ENCODE results near the gene CNKSR3.

The CNKSR3 gene

DNA sequence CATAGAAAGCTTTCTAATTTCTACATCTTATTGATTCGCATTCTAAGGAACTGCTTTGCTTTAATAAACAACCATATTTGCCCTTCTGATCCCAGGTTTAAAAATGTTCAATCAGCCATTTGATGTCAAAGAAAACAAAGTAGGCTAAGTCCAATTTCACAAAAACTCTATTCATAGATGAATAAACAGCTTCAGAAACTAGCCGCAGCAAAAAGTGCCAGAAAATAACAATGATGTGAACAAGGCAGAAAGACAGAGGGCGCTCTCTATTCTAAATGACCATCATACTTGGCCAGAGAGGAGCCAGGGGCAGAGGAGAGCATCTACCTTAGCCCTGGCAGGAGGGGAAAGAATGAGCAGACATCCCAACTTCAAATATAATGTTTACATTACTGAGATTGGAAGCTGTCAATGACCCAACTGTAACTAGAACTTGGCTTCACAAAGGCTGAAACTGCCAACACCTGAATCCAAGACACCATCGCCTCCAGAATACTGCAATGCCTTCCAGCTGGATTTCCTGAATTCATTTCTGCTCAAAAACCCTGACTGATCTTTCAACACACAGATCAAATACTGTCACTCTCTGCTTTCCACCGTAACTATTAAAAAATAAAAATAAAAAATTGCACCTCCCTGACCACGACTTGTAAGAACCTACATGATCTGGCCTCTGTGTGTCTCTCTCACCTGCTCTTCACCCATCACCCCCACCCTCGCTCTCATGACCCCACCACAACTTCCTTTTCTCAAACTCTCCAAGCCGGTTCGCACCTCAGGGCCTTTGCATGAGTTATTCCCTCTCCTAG is 9.5 kb downstream of the CNKSR3 start:
- no peak for DNase-seq

DNA sequence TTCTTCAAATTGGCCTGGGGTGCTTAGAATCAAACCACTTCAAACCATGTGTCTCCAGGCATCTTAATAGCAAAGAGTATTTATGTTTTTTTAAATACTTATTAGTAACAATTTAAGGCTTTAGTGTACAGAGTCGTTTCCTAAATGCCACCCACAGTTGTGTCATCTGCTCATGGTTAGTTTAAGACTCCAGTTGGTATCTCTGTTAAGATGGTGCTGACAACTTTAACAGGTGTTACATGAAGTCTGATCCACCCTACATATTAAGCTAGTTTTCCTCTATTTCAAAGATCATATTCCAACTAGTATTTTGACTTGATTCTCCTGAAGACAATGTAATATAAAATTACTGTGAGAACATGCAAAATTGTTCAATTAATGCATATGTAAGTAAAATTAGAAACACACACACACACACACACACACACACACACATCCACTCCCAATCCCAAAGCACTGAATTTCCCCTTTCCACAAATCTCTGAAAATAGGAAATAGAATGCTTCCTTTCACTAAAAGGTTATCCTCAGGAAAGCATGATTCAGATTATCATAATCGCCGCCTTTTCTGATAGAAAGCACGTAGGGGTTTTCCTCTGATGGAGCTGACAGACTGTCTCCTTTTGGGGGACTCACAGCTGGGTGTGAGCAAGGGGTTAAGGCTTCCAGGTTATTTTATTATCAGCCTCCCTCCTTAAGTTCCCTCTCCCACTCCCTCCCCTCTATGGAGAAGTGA is 10.5 kb downstream of the CNKSR3 start:
- no peak for DNase-seq

DNA sequence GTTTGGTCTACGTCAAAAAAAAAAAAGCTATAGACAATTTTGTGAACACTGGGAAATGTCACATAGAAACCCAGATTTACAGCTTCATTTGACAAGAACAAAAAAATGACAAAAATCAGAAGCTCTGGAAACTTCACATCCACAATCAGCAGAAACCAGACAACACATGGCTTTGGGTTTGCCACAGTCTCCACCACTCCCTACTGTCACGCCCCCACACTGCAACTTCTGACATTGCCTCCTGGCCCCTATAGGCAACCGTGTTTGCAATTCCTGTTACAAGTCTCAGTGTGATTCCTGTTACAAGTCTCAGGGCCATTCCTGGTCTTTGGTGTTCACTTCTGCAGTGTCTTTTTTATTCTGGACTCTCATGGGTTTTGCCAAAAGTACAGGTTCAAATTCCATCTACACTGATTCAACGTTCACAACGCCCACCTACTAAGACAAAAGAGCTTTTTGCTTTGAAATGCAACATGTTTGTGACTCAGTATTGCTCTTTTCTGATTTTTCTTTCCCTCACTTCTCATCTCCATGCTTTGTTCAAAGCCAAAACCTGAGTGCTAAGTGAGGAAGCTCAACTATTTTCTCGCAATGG is 12.0 kb downstream of the CNKSR3 start:
- DNase-seq, result no peak

DNA sequence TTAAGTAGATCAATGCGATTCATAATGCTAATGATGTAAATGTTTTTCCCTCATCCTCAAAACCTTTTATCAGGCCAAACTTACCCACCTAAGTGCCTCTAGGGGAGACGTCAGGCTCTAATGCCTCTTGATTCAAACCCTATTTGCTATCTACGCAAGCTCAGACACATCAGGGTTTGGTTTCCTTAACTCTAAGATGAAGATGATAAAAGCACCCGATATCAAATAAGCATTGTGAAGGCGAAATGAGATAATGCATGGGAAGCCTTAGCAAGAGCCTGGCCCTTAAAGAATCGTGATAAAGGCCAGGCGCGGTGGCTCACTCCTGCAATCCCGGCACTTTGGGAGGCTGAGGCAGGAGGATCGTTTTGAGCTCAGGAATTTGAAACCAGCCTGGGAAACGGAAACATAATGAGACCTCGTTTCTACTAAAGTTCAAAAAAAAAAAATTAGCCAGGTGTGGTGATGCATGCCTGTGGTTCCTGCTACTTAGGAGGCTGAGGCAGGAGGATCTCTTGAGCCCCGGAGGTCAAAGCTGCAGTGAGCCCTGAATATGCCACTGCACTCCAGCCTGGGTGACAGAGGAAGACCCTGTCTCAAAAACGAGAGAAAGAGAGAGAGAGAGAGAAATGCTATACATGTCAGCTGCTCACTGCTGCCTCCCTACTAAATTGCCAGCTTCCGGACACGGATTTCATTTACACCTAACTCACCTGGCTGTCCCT is 13.5 kb downstream of the CNKSR3 start:
- no peak for DNase-seq

DNA sequence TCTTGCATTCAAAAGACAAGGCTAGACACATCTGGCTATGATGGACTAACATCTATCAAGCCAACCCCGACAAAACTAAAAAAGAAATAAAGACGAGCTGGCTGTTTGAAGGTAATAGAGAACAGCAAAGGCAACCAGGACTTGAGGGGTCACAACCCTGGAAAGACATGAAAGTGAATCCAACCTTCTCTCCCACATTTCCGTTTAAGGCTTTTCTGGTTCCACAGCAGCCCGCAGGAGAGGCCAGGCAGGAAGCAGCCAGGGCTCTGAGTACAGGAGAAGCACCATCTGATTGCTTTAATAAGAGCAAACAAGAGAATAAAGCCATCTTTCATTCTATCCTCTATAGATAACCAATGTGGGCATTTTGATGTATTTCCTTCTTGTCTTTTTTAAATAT is 14.3 kb downstream of the CNKSR3 start:
- no peak for DNase-seq

DNA sequence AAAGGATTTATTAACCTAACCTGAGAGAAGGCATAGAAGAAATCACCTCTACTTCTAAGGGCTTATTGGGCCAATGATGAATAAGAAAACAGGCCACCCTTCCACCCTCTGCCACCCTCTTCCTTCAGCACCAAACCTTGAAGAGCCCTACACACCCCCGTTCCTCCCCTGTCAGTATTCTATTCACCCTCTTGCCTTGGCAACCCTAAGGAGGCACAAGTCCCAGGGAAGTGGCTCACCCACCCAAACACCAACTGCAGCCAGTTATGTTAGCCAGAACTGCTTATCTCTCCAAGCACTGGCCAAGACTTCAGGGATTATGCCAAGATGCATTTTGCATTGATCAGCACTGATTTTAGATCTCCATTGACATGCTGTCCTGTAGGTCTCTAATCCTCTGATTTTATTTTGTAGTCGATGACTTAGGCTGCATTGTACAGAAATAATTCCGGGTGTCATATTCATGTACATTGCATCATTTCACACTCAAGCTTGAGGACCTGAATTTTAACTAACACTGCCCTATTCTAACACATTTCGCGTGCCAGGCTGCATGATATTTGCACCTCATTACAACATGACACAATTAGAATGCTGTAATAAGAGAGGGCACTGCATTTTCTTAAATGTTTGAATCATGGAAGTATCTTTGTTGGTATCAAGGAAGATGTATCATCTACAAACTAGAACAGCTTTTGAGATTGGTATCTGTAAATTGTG is 15.7 kb downstream of the CNKSR3 start:
- no peak for DNase-seq

DNA sequence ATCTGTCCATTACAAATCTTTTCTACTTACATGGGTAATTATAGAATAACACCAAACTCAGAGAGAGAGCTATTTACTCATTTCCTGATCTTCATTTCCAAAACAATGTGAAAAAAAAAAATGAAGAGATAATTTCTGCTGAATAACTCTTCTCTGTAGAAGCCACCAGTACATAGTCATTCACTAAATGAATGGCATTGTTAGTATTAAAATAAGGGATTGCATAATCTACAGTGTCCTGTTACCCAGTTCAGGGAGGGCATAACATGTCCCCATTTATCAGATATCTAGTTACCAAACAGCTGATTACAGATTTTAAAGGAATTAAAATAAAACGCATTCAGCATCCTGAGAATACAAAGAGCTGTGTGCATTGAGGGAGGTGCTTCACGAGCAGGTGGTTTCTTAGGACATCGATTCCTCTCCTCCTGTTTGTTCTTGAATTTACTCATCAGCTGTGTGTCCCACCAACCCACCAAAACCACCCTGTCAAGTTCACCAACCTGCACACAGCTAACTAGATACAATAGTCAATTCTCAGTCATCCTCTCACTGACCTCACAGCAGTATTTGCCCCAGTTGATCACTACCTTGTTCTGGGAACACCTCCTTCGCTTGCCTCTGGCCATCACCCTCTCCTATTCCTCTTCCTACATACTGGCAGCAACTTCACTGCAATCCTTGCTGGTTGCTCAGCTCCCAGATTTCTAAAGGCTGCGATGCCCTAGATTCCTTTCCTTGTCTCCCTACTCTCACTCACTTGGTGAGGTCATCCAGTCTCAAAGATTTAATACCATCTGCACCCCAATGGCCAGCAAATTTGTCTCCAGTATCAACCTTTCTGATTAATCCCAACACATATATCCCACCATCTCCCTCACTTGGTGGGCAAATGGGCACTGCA is 18.7 kb downstream of the CNKSR3 start:
- no peak for DNase-seq

DNA sequence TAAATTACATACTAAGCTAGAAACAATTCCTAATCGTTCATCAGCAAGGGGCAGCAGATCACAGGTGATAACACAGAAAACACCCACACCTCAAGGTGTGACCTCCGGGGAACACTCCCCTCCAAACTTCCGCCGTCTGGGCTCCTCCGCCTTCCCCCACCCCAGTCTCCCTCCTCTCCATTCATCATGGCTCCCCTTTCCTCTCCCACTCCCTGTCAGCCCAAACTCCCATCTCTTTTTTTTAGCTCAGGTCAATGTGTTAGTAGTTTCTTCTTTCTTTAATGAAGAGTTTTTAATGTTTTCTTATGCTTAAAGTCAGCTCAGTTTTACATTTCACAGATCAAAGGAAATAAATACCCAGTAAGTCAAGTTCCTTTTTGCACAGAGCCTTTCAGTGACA is 20.7 kb downstream of the CNKSR3 start:
- DNase-seq, result no peak

DNA sequence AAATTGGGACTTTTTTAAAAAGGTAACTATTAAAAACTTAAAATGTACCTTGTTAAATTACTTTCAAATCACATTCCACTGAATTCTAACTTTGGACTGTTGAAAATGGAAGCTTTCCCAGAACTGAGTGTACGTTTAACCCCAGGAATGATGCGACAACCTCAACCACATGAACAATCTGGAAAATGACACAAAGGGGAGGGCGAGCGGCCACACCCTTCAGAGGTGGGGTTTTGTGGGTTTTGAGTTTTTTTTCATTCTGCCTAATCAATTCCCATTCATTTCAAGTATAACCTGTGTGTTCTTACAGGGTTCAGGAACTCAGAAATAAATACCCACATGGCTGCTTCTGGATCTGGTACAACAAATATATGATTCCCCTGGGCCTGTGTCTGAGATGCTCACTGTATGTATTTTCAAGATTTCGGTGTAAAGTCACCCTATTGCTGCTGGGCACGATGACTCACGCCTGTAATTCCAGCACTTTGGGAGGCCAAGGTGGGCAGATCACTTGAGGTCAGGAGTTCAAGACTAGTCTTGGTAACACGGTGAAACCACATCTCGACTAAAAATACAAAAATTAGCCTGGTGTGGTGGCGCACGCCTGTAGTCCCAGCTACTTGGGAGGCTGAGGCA is 21.6 kb downstream of the CNKSR3 start:
- DNase-seq, result no peak

DNA sequence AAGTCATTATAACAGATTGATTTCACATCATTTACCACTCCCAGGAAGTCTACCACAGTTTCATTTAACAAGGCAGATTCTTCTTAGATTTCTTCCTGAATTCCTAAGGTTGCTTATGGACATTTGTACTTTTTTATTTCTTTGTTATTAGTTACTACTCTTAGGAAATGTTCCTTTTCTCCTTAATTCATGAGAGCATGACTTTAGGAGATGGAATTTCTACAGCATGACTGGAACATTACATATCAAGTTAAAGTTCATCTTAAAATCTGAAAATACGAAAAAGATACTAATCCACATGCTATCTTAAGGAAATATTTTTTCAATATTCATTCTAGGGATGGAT is 22.3 kb downstream of the CNKSR3 start:
- DNase-seq, result no peak

DNA sequence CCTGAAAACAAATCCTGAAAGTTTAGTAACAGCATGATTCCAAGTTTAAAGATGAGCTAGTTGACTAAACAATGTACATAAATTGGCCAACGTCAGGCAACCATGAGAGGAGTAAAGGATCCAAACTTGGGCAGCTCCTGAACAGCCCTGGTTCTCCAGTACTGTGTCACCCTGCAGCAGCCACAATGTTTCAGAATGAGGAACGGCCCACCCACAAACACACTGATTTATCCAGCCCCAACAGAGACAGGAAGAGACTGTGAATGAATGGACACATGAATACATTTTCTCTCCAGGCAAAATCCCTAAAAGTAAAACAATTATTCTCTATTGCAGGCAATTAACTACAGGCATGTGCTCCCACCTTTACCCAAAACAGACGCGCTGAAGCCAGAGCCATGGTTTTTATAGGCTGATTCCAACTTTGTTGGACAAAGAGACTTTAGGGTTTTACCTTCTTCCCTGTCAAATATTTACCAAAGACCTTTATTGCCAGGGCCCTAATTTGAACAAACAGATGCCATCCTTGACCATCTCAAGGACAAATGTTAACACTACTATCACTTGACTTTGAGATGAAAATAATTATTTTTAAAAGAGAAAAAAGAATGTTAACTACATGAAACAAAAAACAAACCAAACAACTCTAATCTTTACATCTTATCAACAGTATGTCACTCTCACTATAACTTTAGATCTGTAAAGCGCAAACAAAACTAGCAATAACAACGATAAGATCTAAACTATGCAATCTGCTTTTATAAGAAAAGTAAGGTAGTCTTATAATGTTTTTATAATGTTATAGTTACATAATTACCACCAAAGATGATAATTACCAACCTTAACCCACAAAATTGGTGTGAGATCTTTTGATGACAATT is 22.9 kb downstream of the CNKSR3 start:
- DNase-seq, result no peak

DNA sequence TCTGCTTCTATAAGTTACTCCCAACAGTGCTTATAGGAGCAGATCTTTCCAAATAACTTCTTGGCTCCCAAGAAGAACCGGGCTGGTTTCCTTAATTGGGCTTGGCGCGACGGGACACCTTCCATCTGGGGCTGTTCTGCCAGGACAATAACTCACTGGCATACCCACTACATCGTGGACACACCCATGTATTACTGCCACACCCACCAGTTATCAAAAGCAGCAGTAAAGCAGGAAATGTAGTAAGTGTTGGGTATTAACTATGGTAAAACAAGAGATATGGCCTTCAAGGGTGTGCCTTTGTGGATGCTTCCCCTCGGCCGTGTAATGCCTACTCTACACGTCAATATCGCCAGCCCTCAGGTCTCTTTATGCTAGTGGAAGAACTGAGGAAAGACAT is 24.7 kb downstream of the CNKSR3 start:
- no peak for DNase-seq

DNA sequence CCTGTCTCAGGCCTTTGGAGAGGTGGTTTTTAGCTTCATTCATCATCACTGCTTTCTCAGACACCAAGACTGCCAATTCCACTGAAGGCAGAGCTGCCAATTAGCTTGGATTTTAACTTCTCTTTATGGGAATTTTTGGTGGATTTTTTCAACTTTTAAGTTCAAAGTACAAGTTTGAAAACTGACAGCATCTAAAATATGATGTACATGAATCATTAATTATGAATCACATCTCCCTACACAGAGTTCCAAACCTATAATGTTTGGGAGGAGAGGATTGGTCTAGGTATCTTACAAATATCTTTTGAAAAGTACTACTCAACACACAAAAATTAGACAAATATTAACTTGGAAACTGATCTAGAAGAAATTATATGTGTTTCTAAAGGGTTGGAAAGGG is 25.5 kb downstream of the CNKSR3 start:
- no peak for DNase-seq

DNA sequence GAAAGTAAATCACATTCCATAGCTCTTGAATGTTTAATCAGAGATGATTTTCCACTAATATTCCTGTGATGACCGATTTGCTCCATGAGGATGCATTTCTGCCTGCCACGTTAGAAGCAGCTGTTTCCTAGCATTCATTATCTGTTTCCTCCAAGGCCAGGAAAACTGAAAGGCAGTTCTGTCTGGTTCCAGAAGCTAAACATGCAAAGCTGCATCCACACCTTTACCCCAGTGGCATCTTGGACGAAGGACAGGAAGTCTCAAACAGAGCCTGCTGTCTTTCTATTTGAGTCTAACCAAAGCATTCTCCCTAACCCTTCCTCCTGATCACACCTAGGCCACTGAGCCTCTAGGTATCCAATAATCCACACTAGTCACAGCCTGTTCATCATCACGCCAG is 27.6 kb downstream of the CNKSR3 start:
- DNase-seq, result no peak

DNA sequence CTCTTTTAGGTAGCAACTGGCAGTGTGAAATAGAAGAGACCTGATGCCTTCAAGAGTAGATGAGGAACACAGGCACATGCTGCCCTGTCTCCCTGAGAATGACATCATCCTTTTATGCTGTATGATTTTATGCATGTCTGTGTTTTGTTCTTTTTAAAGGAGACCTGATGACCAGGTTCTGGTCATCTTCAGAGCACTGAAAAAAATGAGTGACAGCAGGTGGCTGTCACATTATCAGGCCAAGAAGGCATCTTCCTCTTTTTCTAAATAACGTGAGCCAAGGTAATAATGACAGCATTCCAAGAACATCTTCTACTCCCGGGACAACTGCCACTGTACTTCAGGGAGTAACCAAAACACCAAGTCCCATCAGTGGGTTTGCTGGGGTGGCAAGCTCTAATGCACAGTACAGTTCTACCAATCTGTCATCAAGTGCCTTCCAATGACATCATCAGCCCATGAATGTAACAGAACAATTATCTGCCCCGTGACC is 28.9 kb downstream of the CNKSR3 start:
- DNase-seq, result no peak

DNA sequence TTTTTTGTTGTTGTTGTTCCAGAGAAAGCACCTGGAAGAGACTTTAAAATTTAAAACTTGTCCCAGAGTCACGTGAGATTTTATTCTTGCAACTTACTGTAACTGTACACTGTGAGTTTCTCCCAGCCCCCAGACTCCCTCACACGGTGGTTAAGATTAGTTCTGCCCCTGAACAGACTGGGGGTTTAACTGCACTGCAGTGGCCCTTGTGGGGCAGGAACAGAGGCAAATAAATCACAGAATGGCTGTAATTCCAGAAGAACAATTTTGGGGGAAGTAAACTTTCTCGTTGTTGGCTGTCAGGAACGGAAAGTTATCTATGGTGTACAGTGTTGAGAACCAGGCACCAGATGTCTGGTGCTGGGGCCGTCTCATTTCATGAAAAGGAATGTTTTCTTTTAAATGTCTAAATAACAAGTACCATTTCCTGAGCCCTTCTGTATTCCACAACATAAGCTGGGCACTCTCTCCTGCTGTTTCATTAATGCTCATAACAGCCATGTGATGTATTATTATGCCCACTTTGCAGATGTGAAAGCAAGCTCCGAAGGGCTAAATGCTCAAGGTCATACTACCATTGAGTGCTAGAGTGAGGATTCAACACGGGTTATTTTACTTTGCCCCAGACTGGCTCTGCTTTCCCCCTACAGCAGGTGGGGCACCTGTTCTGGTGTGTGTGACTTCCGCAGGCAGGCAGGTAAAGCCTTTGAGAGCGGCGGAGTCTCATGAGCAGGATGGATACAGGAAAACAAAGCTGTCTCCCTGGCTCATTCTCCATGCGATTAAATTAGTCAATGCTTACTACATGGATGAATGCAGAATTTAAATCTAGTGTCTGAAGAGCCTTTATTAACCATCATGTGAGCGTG is 30.5 kb downstream of the CNKSR3 start:
- no peak for DNase-seq

DNA sequence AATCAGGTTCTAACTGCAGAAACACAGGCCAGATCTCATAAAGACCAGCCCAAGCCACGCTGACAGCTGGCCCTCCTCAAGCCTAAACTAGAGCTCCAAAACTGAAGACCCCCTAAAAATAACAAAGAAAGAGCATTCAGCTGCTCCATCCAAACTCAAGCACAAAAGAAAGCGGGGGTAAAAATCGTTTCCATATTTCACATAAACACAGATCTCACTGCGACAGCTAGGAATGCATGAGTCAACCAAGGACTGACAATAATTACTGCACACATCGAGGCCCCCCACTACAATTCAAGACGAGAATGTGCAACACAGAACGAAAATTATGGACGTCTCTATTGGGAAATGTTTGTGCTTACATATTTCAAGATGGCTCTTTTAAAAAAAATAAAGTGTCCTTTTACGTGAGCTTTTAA is 31.1 kb downstream of the CNKSR3 start:
- DNase-seq, result no peak

DNA sequence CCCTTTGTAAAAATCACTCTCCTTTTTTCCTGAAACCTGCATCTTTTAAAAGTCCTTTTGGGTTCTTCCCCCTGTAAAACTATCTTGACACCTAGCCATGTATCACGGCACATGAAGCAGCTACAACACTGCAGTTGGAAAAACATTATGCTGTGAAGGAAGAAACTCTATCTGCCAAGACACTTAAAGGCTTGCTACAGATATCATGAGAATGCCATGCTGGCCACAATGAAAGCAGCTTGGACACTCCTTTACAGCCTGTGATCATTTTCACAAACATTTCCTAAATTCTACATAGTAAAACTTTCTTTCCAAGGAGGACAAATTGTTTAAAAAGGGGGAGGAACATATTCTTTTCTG is 31.8 kb downstream of the CNKSR3 start:
- DNase-seq, result no peak
